Stimulated activated CD4-positive, alpha-beta T cell treated with anti-CD3 and anti-CD28 coated beads, TNF-alpha, amount 100 ng/mL, for 24 hours (primary cell): Measurements from ENCODE around the gene UBE2G2.

Experiments
- DNase-seq, 3 experiments: peaks; one replicate each; pipeline ENCODE4 v3.0.0-alpha.2; 2020; ENCODE audit warnings: low read depth in 3 of 3

The UBE2G2 gene, protein sequence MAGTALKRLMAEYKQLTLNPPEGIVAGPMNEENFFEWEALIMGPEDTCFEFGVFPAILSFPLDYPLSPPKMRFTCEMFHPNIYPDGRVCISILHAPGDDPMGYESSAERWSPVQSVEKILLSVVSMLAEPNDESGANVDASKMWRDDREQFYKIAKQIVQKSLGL

GRCh38 chr21:44801468-44802395 lies at the start of gene UBE2G2:
UBE2G2 (minus strand) TSS chr21:44801820; CDS start chr21:44801748, 72 bp downstream.
- peak; percentile 77 to 84 (median 84) for DNase-seq

- DNase-seq: no peak
Measured at GRCh38 chr21:44850905-44851657, 49.5 kb upstream of the UBE2G2 start.

GRCh38 chr21:44850208-44850800 lies 48.7 kb upstream of the UBE2G2 start:
- no peak for DNase-seq

DNA sequence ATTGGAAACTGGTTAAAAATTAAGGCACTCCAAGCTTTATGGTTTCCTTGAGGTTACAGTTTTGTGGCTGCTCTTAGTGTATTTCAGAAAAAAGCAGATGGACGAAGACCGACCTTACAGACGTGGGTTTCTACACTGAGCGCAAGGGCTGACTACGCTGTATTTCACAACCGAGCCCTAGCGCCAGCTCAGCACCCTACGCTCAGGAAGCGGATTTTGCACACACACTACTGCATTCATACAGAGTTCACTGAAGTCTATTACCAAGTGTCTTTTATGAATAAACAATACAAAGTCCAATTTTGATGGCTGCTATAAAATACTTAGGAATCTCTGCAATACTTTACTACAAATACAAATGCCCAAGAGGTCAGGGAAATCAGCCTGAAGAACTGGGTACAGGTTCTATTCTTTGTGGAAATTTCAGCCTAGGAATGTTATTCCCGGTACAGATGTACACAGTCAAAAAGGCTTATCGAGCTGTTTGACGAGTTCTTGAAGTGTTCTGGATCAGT lies 48.1 kb upstream of the UBE2G2 start:
- DNase-seq: no peak

- DNase-seq: no peak
Measured at GRCh38 chr21:44848821-44849521, 47.4 kb upstream of the UBE2G2 start.

DNA sequence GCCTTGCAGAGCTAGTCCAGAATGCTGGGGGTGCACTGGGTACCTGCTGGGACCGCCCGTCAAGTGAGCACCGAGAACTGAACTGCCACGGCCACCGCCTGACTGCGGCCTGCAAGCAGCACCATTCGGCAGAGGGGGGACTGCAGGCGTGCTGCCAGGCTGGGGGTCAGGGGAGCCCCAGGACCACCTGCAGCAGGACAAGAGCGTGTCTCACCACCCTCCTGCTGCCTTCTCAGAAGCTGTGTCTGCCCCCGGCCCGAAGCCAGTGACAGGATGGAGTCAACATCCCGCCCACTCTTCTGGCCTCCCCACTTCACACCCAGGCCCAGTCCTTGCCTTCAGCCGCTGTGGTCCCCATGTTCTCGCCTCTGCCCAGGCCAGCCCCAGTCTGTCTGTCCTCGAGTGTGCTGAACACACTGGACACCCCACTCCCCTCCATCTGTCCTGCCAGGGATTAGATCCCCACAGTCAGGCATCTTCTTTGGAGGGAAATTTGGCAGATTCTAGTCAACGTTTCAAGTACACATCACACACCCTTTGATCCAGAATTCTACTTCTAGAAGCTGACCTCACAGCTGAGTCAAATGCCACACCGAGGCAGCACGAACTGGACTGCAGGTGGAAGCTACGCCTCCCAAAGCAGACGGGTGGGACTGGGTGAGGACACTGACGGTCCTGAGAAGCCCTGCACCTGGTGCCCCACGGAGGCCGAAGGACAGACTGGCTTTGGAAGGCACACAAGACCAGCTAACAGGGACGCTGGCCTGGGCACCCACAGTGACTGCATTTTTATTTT lies 45.8 kb upstream of the UBE2G2 start:
- no peak for DNase-seq

DNA sequence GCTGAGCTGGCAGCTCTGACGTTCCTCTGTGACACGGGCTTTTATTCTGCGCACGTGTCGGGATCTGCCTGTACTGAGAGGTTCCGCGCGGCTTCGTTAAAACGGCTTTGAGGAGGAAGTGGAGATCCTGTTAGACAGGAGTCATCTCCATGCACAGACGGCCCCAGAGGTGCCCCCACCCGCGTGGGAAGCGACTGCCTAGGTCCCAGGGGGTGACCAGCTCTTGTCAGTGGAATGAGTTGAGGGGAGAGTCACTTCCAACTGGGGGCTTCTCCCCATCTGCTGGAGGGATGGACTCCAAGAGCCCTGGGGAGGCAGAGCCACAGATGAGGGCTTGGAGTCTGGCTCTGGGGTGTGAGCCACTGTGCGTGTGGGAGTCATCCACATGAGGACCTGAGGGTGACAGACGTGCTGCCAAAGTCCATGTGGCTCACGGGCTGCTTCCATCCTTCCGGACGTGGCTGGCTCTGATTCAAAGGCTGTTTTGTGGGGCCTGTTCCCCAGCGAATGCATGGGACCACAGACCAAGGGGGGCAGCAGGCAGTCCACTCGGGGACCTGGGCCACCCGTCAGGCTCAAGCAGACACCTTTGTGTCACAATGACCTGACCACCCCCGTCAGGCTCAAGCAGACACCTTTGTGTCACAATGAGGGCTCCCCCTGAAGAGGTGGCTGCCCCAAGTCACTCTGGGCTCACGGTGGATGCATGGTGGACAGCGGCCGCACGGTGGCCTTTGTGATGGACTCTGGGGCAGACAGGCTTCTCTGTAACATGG lies 45.1 kb upstream of the UBE2G2 start:
- DNase-seq: peak in 1 of 3 experiments; percentile 51

DNA sequence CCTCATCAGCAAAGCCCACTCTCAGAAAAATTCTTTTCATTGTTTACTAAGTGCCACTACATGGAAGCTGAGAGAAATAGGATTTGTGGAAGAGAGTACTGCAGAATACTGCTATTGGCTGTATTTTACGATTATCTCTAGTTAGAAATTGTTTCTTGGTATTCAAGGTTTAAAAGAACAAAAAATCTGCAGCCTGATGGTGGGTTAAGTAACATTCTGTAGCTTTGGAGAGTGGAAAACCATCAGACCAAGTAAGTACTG lies 44.5 kb upstream of the UBE2G2 start:
- no peak for DNase-seq

DNA sequence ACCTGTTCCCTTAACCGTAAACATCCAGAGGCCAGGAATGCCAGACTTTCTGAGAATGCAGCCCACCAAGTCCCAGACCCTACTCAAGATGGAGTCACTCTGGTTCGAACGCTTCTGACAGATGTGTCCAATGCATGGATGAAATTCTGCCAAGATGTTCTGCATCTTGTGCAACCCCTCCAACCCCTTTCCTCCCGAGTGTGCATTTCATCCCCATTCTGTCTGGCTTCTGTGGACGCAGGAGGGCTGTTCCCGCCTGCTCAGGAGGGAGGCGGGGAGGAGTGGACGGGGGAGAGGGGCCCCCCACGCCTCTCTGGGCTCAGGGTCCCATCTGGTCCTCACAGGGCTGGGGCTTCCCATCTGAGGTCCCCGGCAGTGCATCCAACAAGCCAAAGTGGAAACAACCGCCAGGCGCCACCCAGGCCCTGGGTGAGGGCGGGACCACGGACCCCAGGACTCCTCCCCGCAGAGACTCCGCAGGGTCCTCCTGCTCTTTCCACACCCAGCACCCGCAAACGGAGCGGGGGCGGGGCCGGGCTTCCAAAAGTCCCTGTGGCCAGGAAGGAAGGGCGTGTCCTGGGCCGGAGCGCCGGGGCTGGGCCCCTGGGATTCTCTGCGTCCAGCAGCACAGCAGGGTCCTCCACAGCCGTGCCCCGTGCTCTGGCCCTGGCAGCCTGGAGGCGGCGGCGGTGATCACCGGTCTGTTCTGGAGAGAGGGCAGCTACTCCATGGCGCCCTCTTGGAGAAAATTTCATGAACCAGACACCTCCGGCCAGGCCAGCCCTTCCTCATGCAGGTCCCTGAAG lies 44.0 kb upstream of the UBE2G2 start:
- DNase-seq: peak; percentile 21 to 77 (median 38)

- no peak for DNase-seq
Measured at GRCh38 chr21:44844256-44844655, 42.6 kb upstream of the UBE2G2 start.

GRCh38 chr21:44842721-44843445 lies 41.3 kb upstream of the UBE2G2 start:
- no peak for DNase-seq

DNA sequence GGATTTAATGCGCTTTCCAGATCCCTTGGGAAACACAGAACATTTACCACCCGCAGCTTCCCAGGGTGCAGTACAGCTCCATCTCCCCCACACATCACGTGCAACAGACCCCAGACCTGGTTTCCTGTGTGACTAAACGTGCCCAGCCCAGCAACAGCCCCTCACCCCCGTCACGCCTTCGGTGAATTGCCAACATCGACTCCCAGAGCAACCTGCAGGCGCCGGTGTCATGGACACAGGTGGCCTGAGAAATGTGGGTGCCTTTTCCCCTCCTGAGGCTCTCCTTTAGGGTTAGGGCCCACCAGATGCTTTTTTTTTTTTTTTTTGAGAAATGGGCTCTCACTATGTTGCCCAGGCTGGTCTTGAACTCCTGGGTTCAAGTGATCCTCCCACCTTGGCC lies 40.5 kb upstream of the UBE2G2 start:
- no peak for DNase-seq

DNA sequence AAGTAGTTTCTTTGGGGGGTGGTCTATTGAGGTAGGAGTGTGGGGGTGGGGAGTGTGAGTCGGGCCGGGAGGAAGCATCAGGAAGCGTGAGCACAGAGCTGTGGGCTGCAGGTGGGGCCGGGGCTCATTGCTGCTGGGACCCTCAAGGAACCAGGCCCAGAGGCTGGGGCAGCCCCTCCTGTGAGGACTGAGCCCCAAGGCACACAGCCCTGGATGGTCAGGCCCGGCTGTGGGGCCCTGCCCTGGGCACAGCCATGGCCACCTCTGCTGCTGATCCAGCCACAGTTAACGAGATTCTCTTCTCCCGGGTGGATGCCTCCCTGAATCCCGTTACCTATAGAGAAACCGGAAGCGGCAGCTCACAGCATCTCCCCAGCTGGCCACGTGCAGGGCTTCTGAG lies 39.2 kb upstream of the UBE2G2 start:
- DNase-seq: no peak

- no peak for DNase-seq
Measured at GRCh38 chr21:44838951-44839350, 37.3 kb upstream of the UBE2G2 start.

DNA sequence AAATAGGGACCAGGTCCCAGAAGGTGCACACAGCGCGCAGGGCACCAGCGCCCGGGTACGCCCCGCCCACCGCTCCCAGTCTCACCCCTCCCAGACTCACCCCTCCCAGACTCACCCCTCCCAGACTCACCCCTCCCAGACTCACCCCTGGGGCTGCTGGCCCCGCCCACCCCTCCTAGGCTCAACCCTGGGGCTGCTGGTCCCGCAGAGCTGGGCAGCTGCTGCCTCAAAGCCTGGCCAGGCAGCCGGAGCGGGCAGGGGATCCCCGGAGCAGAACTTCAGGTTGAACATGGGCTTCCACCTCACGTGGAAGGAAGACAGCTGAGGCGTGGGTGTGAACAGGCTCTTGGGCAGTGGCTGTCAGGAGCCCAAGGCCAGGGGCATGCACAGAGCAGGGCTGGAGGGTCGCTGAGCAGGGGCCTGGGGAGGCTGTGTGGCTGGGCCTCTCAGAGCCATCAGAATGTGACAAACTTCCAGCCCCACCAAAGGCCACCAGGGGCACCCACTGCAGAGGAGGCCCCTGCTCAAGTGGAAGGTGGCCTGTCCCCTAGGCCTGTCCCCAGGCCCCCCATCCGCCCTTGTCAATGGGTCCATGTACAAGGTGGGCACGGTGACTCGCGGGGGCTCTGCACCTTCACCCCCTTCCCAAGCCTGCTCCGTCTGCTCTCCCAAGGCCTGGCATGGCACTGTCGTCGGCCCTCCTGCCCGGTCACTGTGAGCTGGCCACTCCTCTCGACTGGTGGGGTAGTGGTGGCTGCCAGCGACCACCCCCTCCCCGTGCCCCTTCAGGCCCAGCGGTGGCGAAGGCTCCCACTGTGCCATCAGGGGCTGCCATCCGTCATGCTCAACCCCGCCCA lies 36.6 kb upstream of the UBE2G2 start:
- DNase-seq: no peak

- no peak for DNase-seq
Measured at GRCh38 chr21:44837537-44837936, 35.9 kb upstream of the UBE2G2 start.
